Fibroblast of skin of scalp (primary cell): ENCODE measurements around the gene TAS2R60.
A peak's percentile ranks its signal among the peaks of the same experiment; 100 is the strongest.
"Not testable (repeated sequence)": the region's sequence is repeated elsewhere in the genome, so short reads cannot be mapped to it uniquely, and the experiment has no call there.

Experiments
- DNase-seq: peaks from one replicate; pipeline ENCODE4 v3.0.0-alpha.2; 2013

Gene TAS2R60

GRCh38 chr7:143479055-143479766 is 36.0 kb downstream of the TAS2R60 start:
- peak; percentile 59 for DNase-seq

DNA sequence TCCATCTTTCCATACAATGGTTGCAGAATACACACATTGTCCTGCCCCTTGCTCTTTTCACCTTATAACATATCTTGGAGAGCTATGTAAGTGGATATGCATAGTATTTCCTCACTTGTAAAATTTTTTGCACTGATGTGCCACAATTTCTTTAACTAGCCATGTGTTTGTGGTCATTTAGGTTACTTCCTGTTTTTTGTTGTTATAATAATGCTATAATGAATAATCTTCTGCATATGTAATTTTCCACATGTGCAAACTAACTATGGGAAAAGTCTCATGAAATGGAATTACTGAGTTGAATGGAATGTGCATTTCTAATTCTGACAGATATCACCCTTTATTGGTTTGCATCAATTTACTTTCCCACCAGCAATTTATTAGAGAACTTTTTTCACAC is 37.2 kb downstream of the TAS2R60 start:
- no peak for DNase-seq

- peak; percentile 51 for DNase-seq
These were observed 40.9 kb downstream of the TAS2R60 start for GRCh38 chr7:143484119-143484518.

DNA sequence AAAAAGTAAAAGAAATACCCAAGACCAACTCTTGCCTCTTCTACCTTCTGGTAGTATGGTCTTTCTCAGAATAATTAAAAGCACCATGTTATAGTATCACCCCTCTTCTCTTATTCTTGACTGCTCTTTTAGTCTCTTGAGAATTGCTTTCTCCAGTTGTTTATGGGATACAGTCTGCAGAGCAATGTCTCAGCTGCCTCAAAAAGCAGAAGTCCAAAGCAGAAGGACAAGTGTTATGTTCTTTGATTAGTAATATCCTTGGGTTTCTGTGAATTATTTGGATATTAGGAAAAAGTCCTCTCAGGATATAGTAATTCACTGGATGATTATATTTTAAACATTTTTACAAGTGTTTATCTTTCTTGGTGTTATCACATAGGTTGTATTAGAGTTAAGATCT is 41.8 kb downstream of the TAS2R60 start:
- no peak for DNase-seq

GRCh38 chr7:143485500-143485899 is 42.2 kb downstream of the TAS2R60 start:
- peak; percentile 54 for DNase-seq

GRCh38 chr7:143486266-143486665 is 43.0 kb downstream of the TAS2R60 start:
- not testable (repeated sequence) for DNase-seq

DNA sequence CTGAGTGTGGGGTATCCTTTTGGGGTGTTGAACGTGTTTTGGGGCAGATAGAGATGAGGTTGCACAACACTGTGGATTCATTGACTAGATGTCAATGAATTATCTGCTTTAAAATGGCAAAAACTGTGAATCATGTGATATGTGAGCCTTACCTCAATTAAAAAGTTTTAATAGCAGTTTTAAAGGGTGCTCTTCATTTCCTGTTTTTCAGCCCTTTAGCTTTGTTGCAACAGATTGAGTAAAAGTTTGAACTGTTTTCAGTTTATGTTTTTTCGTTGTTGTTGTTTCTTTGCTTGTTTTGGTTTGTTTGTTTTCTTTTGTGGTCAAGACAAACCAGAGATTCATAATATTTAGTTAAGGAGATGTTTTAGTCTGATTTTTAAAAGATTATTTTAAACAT is 43.8 kb downstream of the TAS2R60 start:
- DNase-seq: no peak

- peak; percentile 56 for DNase-seq
These were observed 44.3 kb downstream of the TAS2R60 start for GRCh38 chr7:143487566-143487965.

DNA sequence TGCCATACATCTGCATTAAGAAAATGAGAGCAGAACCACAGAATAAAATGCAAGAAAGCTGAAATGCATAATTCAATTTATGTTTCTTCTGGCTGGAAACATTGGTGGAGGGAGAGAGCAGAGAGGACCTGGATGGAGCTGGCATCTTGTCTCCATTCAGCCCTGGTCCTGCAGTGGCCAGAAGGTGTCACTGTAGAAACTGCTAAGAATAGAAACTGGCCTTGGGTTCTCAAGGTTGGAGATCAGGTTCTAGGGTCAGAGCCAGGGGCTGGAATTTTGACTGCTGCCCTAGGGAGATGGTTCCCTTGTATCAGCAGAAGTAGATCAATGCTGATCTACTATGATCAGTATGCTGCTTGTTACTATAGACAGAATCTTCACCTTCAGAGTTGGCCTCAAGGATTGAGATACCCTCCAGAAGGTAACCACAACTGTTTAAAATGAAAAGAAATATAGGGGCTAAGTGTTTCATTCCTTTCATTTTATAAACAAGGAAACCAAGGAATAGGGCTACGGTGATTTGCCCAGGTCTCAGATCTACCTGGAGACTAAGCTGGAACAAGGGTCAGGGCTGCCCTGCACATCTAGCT is 47.6 kb downstream of the TAS2R60 start:
- peak; percentile 34 for DNase-seq

GRCh38 chr7:143492043-143492471 is 48.8 kb downstream of the TAS2R60 start:
- peak; percentile 56 for DNase-seq

DNA sequence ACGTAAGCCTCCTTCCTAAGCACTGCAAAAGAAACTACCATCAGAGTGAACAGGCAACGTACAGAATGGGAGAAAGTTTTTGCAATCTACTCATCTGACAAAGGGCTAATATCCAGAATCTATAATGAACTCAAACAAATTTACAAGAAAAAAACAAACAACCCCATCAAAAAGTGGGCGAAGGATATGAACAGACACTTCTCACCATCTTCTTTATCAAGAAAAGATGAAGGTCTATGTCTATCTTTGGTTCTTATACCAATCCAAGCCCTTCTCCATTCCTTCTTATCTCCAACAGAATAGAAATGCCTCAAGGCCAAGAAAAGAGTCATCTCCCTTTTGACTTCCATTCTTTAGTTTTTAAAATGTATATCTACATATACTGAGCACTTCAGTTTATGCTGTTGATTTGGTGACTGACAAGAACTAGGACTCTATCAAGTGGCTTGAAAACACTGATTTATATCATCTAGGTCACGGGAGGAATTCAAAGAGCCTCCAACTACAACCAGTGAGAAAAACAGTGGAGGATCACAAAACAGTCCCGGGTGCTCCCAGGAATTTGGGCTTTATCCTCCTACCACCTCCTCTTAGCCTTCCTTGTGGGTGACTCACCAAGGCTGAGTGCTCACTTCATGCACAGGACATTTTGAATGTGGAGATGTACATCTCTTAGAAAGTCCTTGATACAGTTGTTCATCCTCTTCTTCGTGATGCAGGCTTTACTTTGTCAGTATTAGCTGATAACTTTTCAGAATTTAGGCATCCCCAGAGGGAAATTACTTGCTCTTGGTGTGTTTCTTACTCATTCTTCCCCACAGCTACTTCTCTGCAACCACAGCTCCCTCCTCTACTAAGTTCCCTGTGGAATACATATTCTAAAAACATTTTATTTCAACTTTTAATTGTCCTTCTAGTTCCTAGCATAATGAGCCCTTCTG is 49.8 kb downstream of the TAS2R60 start:
- DNase-seq: peak; percentile 59

DNA sequence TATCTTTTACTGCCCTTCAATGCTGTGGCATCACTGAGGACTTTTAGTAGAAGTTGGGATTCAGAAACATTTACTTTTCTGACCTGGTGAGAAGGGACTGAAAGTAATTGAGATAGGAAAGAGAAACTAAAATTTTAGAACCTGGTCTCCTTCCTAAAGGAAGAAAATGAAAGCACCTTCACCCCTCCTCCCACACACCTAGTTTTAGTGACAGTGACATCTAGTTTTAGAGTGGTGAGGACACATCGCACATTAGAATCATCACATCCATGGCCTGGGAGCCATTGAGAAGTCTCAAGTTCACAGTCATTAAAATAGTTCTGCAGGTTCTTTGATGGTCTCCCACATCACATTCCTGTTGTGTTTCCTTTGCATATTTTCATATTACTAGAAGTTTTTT is 50.5 kb downstream of the TAS2R60 start:
- no peak for DNase-seq
